NCI-H510A treated with DMSO at 0.1 percent for 48 hours (cell line): ENCODE measurements around the gene LRRC34.

Experiments used
- DNase-seq: peaks from one replicate; lab custom pipeline; 2025; lab: John Stamatoyannopoulos, UW

The LRRC34 gene

DNA sequence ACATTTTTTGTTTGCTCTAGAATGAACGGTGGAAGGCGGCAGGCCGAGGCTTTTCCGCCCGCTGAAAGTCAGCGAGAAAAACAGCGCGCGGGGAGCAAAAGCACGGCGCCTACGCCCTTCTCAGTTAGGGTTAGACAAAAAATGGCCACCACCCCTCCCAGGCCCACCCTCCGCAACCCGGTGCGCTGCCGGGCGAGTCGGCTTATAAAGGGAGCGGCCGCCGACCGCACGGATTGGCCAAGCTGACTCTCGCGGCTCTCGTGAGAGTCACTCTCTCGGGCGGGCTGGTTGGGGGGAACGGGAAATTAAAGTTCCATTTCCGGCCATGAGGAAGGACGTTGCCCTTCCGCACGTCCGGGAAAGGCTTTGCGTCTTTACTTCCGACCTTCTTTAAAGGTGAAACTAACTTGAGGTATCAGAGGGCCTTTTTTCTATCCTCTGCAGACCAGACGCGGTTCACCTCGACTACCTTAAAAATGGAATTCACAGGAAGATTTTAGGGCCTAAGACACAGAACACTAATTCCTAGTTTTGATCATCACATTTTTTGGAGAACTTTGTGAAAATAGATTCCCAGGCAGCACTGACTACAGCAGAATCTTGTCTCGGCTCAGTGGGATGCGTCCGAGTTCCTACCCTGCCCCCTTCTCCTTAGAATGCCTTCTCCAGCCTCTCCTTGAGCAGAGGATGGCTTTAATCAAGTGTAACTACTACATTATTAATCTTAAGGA is 47.7 kb downstream of the LRRC34 start, which contains the start of gene TERC:
Gene TERC (minus strand): TSS at position 179 of the 731 bp plus-strand sequence.
- DNase-seq: peak; percentile 63

- no peak for DNase-seq
These were observed 48.3 kb downstream of the LRRC34 start for GRCh38 chr3:169764312-169764881.

- DNase-seq: no peak
These were observed 52.2 kb downstream of the LRRC34 start for GRCh38 chr3:169760479-169760878.

- no peak for DNase-seq
These were observed 53.4 kb downstream of the LRRC34 start for GRCh38 chr3:169759256-169759655.

DNA sequence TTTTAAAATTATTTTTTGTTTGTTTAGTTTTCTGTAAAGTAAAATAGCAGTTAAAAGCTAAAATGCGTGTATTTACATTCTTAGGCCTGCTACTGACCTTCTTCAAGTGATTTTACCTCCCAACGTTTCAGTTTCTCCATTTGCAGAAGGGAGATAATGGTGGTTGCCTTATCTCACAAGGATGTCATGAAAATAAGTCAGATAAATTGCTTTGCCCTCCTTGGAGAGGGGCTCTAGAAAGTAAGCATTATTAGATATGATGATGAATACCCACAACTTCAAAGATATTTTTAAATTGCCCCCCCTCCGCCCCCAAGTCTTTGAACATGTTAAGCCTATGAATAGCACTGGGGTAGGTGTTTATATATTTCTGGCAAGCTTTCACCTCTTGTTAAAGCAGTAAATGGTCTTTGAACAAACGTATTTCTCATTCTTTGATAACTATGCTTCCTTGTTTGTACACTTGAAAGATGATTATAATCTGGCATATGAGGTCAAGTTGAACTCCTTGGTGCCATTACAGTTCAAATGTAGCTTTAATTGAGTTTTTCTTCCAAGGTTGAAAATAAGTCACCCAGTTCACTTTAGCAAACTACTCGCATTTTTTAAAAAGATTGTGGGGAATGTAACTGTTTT is 54.2 kb downstream of the LRRC34 start:
- no peak for DNase-seq

DNA sequence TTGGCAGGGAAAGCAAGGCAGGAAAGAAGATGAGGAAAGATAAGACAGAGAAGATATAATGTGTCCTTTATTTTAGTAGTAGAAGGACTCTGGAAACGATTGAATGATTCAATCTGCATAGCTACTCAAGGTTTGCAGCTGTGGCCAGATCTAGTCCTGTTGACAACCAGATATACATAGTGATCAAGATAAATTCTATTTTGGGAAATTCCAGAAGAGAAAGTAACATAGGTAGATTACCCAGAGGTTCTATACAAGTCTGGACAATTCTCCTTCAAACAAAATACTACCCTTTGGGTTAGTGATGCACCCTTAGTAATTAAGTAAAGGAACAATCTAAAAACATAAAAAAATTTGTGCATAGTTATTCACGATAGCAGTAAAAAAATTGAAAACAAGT is 57.2 kb downstream of the LRRC34 start:
- DNase-seq: no peak

GRCh38 chr3:169754711-169755110 is 58.0 kb downstream of the LRRC34 start:
- DNase-seq: no peak

DNA sequence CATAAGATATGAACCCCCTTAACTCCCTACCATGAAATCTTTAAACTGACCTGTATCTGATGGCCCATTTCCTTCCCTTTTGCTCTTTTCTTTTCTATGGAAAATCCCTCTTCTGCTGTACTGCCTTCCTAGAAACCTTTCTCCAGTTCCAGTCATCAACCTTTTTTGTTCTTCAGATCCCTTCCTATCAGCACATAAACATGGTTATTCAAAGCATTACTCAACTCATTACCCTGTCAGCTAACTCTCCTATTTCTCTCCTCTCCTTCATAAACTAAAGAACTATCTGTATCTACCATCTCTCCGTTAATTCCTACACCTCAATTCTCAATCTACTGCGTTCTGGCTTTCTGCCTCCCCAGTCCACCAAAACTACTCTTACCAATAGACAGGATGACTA is 60.8 kb downstream of the LRRC34 start:
- no peak for DNase-seq

GRCh38 chr3:169750665-169751064 is 62.0 kb downstream of the LRRC34 start:
- no peak for DNase-seq

DNA sequence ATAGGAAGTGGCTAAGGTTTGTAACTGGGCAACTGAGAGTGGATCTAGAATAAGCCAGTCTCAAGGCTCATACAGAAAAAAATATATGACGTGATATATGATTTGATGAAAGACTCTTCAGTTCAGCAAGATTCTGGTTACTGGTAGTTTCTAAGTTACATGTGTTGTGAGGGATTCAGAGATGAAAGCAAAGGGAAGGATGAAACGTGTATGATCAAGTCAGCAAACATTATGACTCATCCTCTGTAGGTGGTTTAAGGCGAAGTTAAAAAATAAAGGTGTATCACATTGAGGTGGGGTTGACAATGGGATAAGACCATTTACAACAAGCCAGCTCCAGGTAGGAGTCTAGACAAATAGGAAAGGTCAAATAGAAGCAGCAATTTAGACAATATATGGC is 64.0 kb downstream of the LRRC34 start:
- DNase-seq: no peak

GRCh38 chr3:169746924-169747323 is 65.8 kb downstream of the LRRC34 start:
- DNase-seq: no peak

DNA sequence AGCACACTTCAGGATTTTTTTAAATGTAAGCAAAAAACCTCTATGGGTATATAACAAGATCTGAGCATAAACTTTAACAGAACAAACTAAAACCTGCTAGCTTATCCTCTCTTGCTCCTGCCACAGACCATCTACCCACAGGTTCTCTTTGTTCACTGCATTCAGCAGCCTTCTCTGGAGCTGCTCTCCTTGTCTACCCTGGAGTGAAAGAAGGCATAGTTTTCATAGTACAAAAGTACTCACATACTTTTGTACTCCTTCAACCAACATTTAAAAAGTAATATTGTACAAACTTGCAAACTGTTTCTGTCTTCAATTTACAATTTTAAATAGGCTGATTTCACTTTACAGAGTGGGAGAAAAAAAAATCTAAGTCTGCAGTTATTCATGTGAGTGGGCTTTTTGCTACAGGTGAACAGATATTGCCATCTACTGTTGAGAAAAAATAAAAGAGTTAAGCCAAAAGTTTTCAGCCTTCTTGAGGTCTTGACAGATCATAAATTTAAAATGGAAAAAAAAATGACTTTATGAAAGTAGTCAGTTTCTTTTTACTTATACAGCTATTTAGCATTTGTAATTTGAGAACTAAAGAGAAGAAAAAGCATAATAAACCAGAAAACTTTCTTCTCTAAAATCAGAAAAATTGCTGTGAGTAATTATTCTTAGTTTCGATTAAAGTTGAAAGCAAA is 68.2 kb downstream of the LRRC34 start:
- peak; percentile 20 for DNase-seq
